ENCODE measurements around the gene GRK4.

Gene GRK4

GRCh38 chr4:3074846-3075651 is 111.7 kb downstream of the GRK4 start:
- peak; percentile 88 for DNase-seq

GRCh38 chr4:3075652-3075981 is 112.2 kb downstream of the GRK4 start:
- DNase-seq = no peak

GRCh38 chr4:3077796-3078195 is 114.4 kb downstream of the GRK4 start:
- DNase-seq = no peak

- DNase-seq = no peak
Observed at GRCh38 chr4:3079694-3080123, 116.3 kb downstream of the GRK4 start.

GRCh38 chr4:3082925-3083515 is 119.6 kb downstream of the GRK4 start:
- no peak for DNase-seq

GRCh38 chr4:3083732-3084131 is 120.4 kb downstream of the GRK4 start:
- no peak for DNase-seq

GRCh38 chr4:3085948-3086670 is 122.7 kb downstream of the GRK4 start:
- no peak for DNase-seq

GRCh38 chr4:3087115-3087797 is 123.9 kb downstream of the GRK4 start:
- DNase-seq = no peak
